ENCODE data around the gene ST6GAL1.
"Not testable (repeated sequence)": the region's sequence is repeated elsewhere in the genome, so short reads cannot be mapped to it uniquely, and the experiment has no call there.

The ST6GAL1 gene

GRCh38 chr3:186888569-186888968 is 41.8 kb upstream of the ST6GAL1 start:
- no peak for TF ChIP-seq CTCF (IDR thresholded peaks at IDR 0.05; ENCODE audit: low read depth, low read length, missing control alignments)
- DNase-seq (ENCODE audit: low read depth), result no peak

GRCh38 chr3:186889698-186890097 is 40.6 kb upstream of the ST6GAL1 start:
- not testable (repeated sequence) for DNase-seq (ENCODE audit: low read depth); H3K4me3 ChIP-seq (ENCODE audit: low read depth, low read length)

More at GRCh38 chr3:186888569-186888968, 41.8 kb upstream of the ST6GAL1 start:
- no peak overlapping the region for H3K4me3 ChIP-seq (ENCODE audit: low read depth, low read length)

- H3K4me3 ChIP-seq (ENCODE audit: low read depth, low read length), result no peak overlapping the region
- no peak for TF ChIP-seq CTCF (IDR thresholded peaks at IDR 0.05; ENCODE audit: low read depth, low read length, missing control alignments)
- no peak for DNase-seq (ENCODE audit: low read depth)
These were observed 39.4 kb upstream of the ST6GAL1 start for GRCh38 chr3:186890911-186891310.

GRCh38 chr3:186893071-186893470 is 37.3 kb upstream of the ST6GAL1 start:
- not testable (repeated sequence) for DNase-seq (ENCODE audit: low read depth); H3K4me3 ChIP-seq (ENCODE audit: low read depth, low read length)

- no peak for TF ChIP-seq CTCF (IDR thresholded peaks at IDR 0.05; ENCODE audit: low read depth, low read length, missing control alignments)
- no peak for DNase-seq (ENCODE audit: low read depth)
- H3K4me3 ChIP-seq (ENCODE audit: low read depth, low read length), result no peak overlapping the region
These were observed 34.9 kb upstream of the ST6GAL1 start for GRCh38 chr3:186895406-186895805.

- no peak for DNase-seq (ENCODE audit: low read depth)
- H3K4me3 ChIP-seq (ENCODE audit: low read depth, low read length), result no peak overlapping the region
- TF ChIP-seq CTCF (IDR thresholded peaks at IDR 0.05; ENCODE audit: low read depth, low read length, missing control alignments), result no peak
These were observed 34.3 kb upstream of the ST6GAL1 start for GRCh38 chr3:186896006-186896405.

GRCh38 chr3:186896875-186897274 is 33.5 kb upstream of the ST6GAL1 start:
- no peak for DNase-seq (ENCODE audit: low read depth)
- TF ChIP-seq CTCF (IDR thresholded peaks at IDR 0.05; ENCODE audit: low read depth, low read length, missing control alignments), result no peak
- no peak overlapping the region for H3K4me3 ChIP-seq (ENCODE audit: low read depth, low read length)

GRCh38 chr3:186901135-186901734 is 29.1 kb upstream of the ST6GAL1 start:
- no peak for TF ChIP-seq CTCF (IDR thresholded peaks at IDR 0.05; ENCODE audit: low read depth, low read length, missing control alignments)
- no peak for DNase-seq (ENCODE audit: low read depth)
- H3K4me3 ChIP-seq (ENCODE audit: low read depth, low read length), result no peak overlapping the region
